ENCODE results near the gene RTN4R. TPM values are rescaled to one million over a fixed set of nuclear protein-coding genes. Genes with fewer than 3 reads are reported as not detected.
"Not testable (repeated sequence)": the region's sequence is repeated elsewhere in the genome, so short reads cannot be mapped to it uniquely, and the experiment has no call there.

RTN4R gene
- total RNA-seq, 2 donors from 2014 or later = 12.8 to 17.7 TPM

DNA sequence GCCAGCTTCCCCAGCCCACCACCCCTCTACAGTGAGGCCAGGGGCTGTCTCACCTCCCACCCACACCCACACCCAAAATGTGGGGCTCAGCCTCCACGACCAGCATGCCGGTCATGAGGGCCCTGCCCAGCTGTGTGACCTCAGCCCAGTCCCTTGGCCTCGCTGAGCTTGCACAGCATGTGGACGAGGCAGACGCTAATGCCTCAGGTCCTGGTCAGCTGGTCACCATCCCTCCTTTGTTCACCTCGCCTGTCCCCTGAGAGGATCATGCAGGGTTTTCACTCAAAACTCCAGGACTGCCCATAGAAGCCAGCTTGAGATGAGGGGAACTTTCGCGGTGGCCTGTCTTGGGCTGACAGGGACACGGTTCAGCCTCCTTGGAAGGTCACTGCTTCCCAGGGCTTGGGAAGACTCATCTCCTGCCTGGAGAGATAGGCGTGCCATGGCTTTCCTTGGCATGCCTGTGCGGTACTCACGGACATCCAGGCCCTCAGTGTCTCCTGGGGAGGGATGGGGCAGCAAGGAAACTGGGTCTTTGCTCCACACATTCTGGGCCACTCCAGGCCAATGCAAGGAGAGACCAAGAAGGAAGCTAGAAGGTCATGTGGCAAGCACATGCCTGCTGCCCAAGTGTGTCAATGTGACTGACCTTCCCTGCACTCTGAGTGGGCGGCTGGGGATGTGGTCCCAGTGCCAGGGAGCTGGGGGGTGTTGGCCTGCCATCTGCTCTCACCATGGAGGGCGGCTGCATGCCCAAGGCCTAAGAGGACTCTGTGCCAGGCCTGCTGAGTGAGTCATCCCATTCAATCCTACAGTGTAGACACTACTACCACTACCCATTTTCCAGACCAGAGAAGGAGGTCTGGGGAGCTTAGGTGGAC lies 3.2 kb upstream of the RTN4R start:
- no peak for TF ChIP-seq CTCF (conservative IDR thresholded peaks at IDR 0.05)
- H3K9ac ChIP-seq (ENCODE audit: extremely low read depth, low read length, poor library complexity, severe bottlenecking) = no peak overlapping the region
- no peaks in the 10 kb centered on the region for H3K9me3 ChIP-seq (ENCODE audit: control insufficient read depth, low read length)
- 90 to 92% methylated on average over 8 to 14 of the region's 14 CpGs for WGBS, 2 experiments (ENCODE audit: insufficient coverage in 1 of 2, insufficient read length in 1 of 2)
- no peaks in the 10 kb centered on the region for H3K27me3 Mint-ChIP-seq (ENCODE audit: insufficient read depth)
- H3K4me3 ChIP-seq (ENCODE audit: low read length) = no peak overlapping the region
- H3K27ac Mint-ChIP-seq = no peak overlapping the region
- no peaks in the 10 kb centered on the region for H3K27me3 ChIP-seq (ENCODE audit: control insufficient read depth, insufficient read depth, low read length, poor library complexity, severe bottlenecking)
- H3K36me3 Mint-ChIP-seq (ENCODE audit: low read depth) = no peaks in the 10 kb centered on the region
- no peak for DNase-seq
- no peak overlapping the region for H3K4me3 Mint-ChIP-seq
- peaks cover 4% of the 10 kb centered on the region for H3K4me1 Mint-ChIP-seq
- no peaks in the 10 kb centered on the region for H3K9me3 Mint-ChIP-seq
- no peaks in the 10 kb centered on the region for H3K36me3 ChIP-seq (ENCODE audit: control insufficient read depth, insufficient read depth, low read length)
- H3K27ac ChIP-seq (ENCODE audit: low read depth, low read length) = no peak overlapping the region
- H3K4me1 ChIP-seq (ENCODE audit: control insufficient read depth, insufficient read depth, low read length) = no peaks in the 10 kb centered on the region

- 85 to 94% methylated on average over 2 to 20 of the region's 23 CpGs for WGBS, 2 experiments (ENCODE audit: insufficient coverage in 1 of 2, insufficient read length in 1 of 2)
- H3K36me3 ChIP-seq (ENCODE audit: control insufficient read depth, insufficient read depth, low read length); H3K9me3 ChIP-seq (ENCODE audit: control insufficient read depth, low read length); H3K36me3 Mint-ChIP-seq (ENCODE audit: low read depth); H3K4me1 ChIP-seq (ENCODE audit: control insufficient read depth, insufficient read depth, low read length); H3K9me3 Mint-ChIP-seq; H3K4me3 ChIP-seq (ENCODE audit: low read length); H3K27me3 ChIP-seq (ENCODE audit: control insufficient read depth, insufficient read depth, low read length, poor library complexity, severe bottlenecking); H3K9ac ChIP-seq (ENCODE audit: extremely low read depth, low read length, poor library complexity, severe bottlenecking); H3K4me3 Mint-ChIP-seq; H3K27ac ChIP-seq (ENCODE audit: low read depth, low read length); H3K27me3 Mint-ChIP-seq (ENCODE audit: insufficient read depth); H3K4me1 Mint-ChIP-seq: not testable (repeated sequence)
- DNase-seq = peak; percentile 74
- H3K27ac Mint-ChIP-seq = peak overlapping the region; percentile 69
These were observed 2.3 kb upstream of the RTN4R start for GRCh38 chr22:20270190-20271113.

DNA sequence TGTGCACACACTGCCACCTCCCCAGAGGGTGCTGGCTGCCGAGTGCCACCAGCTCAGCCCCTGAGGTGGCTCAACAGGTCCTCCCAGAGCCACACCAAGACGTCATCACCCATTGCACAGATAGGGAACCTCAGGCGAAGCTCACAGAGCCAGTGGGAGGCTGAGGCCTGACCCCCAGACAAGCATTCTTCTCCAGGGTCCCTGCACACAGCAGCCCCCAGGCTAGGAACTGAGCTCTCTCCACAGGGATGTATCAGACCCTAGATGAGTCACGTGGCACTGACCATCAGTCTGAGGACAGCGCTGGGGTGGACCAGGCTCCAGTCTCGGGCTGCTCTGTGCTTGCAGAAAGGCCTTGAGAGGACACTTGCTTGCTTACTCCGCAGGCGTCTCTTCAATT lies 1.6 kb upstream of the RTN4R start:
- not testable (repeated sequence) for H3K9me3 ChIP-seq (ENCODE audit: control insufficient read depth, low read length); H3K27ac ChIP-seq (ENCODE audit: low read depth, low read length); H3K36me3 Mint-ChIP-seq (ENCODE audit: low read depth); H3K27ac Mint-ChIP-seq; H3K4me3 ChIP-seq (ENCODE audit: low read length); H3K4me1 ChIP-seq (ENCODE audit: control insufficient read depth, insufficient read depth, low read length); H3K9me3 Mint-ChIP-seq; H3K27me3 ChIP-seq (ENCODE audit: control insufficient read depth, insufficient read depth, low read length, poor library complexity, severe bottlenecking); H3K36me3 ChIP-seq (ENCODE audit: control insufficient read depth, insufficient read depth, low read length); H3K4me1 Mint-ChIP-seq; H3K27me3 Mint-ChIP-seq (ENCODE audit: insufficient read depth); H3K4me3 Mint-ChIP-seq; H3K9ac ChIP-seq (ENCODE audit: extremely low read depth, low read length, poor library complexity, severe bottlenecking); DNase-seq
- 91 to 97% methylated on average over 6 to 8 of the region's 8 CpGs for WGBS, 2 experiments (ENCODE audit: insufficient coverage in 1 of 2, insufficient read length in 1 of 2)

- H3K9me3 Mint-ChIP-seq; H3K27me3 ChIP-seq (ENCODE audit: control insufficient read depth, insufficient read depth, low read length, poor library complexity, severe bottlenecking); H3K4me3 ChIP-seq (ENCODE audit: low read length); DNase-seq; H3K36me3 ChIP-seq (ENCODE audit: control insufficient read depth, insufficient read depth, low read length); H3K4me1 ChIP-seq (ENCODE audit: control insufficient read depth, insufficient read depth, low read length); H3K27me3 Mint-ChIP-seq (ENCODE audit: insufficient read depth); H3K9me3 ChIP-seq (ENCODE audit: control insufficient read depth, low read length); H3K4me1 Mint-ChIP-seq; H3K36me3 Mint-ChIP-seq (ENCODE audit: low read depth); H3K27ac ChIP-seq (ENCODE audit: low read depth, low read length); H3K4me3 Mint-ChIP-seq; H3K9ac ChIP-seq (ENCODE audit: extremely low read depth, low read length, poor library complexity, severe bottlenecking); H3K27ac Mint-ChIP-seq: not testable (repeated sequence)
- 88 to 93% methylated on average over 3 to 4 of the region's 4 CpGs for WGBS, 2 experiments (ENCODE audit: insufficient coverage in 1 of 2, insufficient read length in 1 of 2)
These were observed 1.1 kb upstream of the RTN4R start for GRCh38 chr22:20269201-20269600.
